Mesothelial cell of epicardium (in vitro differentiated cells): ENCODE measurements around the gene STAC. TPM values are rescaled to one million over a fixed set of nuclear protein-coding genes. Genes with fewer than 3 reads are reported as not detected.

Experiments used
- DNase-seq, 2 experiments: peaks; one replicate each; pipeline ENCODE4 v3.0.0; 2021; ENCODE audit warnings: low spot score in 2 of 2; ENCODE audit not compliant: unreplicated experiment in 2 of 2
- H3K27ac Mint-ChIP-seq: 2 replicates; pipeline ENCODE4 v1.8.0; 2021; ENCODE audit warnings: mixed read lengths
- H3K27me3 Mint-ChIP-seq: 2 replicates; pipeline ENCODE4 v1.8.0; 2021; ENCODE audit warnings: low read depth, mixed read lengths
- H3K36me3 Mint-ChIP-seq: 2 replicates; pipeline ENCODE4 v1.8.0; 2021; ENCODE audit warnings: mixed read lengths
- H3K4me1 Mint-ChIP-seq: 2 replicates; pipeline ENCODE4 v1.8.0; 2021; ENCODE audit warnings: mixed read lengths
- H3K4me3 Mint-ChIP-seq: 2 replicates; pipeline ENCODE4 v1.8.0; 2021; ENCODE audit warnings: mild to moderate bottlenecking, moderate library complexity, mixed read lengths
- H3K9me3 Mint-ChIP-seq: 2 replicates; pipeline ENCODE4 v1.8.0; 2021; ENCODE audit warnings: mixed read lengths
- CTCF ChIP-seq: fragments of 200-600 bp; sonication (generic); IDR thresholded peaks from one replicate; pipeline ENCODE4 v1.5.0; 2021; ENCODE audit warnings: antibody characterized with exemption; ENCODE audit not compliant: unreplicated experiment
- total RNA-seq: library from RNA; stranded (reverse); gene quantifications from 3 replicates; pipeline ENCODE4 v1.2.1, GENCODE V29; 2021

The STAC gene
- total RNA-seq, 1 donor from 2014 or later: 1.9 TPM

DNA sequence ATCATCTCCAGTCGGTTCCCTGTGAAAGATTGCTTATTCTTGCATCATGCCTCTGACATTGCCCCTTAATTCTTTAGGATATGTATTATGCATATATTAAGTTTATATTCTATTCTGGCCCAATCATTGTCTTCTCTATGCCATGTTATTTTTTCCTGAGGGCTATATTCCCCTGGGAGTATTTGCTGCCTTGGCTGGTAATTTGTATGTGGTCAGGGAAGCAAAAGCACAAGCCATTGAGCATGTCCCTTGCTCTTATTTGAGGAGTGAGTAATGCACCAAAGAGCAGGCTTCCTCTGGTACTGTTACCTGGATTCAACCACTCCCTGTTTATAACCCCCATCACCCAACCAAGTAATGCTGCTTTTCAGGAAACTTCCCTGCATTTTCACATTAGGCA, 36.3 kb downstream of the STAC start:
- no peak for TF ChIP-seq CTCF
- Mint-ChIP-seq H3K27ac (no peak overlapping the region), H3K4me1 (no peaks in the 10 kb centered on the region), H3K4me3 (no peak overlapping the region), H3K36me3 (no peaks in the 10 kb centered on the region), H3K27me3 (no peaks in the 10 kb centered on the region), H3K9me3 (peaks cover 22% of the 10 kb centered on the region)
- DNase-seq: no peak

GRCh38 chr3:36417237-36417636, 36.9 kb downstream of the STAC start:
- H3K27me3 Mint-ChIP-seq: no peaks in the 10 kb centered on the region
- no peak overlapping the region for H3K27ac Mint-ChIP-seq
- no peaks in the 10 kb centered on the region for H3K36me3 Mint-ChIP-seq
- H3K4me1 Mint-ChIP-seq: no peaks in the 10 kb centered on the region
- H3K9me3 Mint-ChIP-seq: peaks cover 22% of the 10 kb centered on the region
- DNase-seq: no peak
- H3K4me3 Mint-ChIP-seq: no peak overlapping the region
- no peak for TF ChIP-seq CTCF

DNA sequence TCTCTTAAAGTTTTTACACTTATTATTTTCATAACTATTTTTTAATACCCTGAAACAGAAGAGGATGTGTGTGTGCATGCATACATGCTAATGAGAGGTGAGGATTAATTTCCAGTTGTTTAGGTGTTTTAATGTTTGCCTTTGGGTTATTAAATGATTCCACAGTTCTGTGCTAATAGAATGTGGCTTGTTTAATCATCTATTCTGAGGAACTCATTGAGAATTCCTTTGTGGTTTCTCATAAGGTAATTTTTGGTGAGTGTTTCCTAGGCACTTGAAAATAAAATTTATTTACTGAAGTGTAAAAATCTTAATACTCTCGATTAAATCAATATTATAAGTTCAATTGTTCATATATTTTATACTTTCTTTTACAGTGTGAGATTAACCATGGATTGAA, 38.0 kb downstream of the STAC start:
- H3K4me3 Mint-ChIP-seq: no peak overlapping the region
- H3K27me3 Mint-ChIP-seq: no peaks in the 10 kb centered on the region
- no peaks in the 10 kb centered on the region for H3K4me1 Mint-ChIP-seq
- DNase-seq: no peak
- TF ChIP-seq CTCF: no peak
- H3K9me3 Mint-ChIP-seq: peaks cover 18% of the 10 kb centered on the region
- no peaks in the 10 kb centered on the region for H3K36me3 Mint-ChIP-seq
- H3K27ac Mint-ChIP-seq: no peak overlapping the region

- no peaks in the 10 kb centered on the region for H3K36me3 Mint-ChIP-seq
- DNase-seq: no peak
- H3K9me3 Mint-ChIP-seq: no peaks in the 10 kb centered on the region
- no peak overlapping the region for H3K27ac Mint-ChIP-seq
- no peak overlapping the region for H3K4me3 Mint-ChIP-seq
- TF ChIP-seq CTCF: no peak
- no peaks in the 10 kb centered on the region for H3K4me1 Mint-ChIP-seq
- H3K27me3 Mint-ChIP-seq: peaks cover 2% of the 10 kb centered on the region
Observed at GRCh38 chr3:36428445-36428844, 48.1 kb downstream of the STAC start.

GRCh38 chr3:36429986-36430485, 49.7 kb downstream of the STAC start:
- Mint-ChIP-seq H3K4me1 (no peaks in the 10 kb centered on the region), H3K9me3 (no peaks in the 10 kb centered on the region), H3K27me3 (peaks cover 2% of the 10 kb centered on the region), H3K27ac (no peak overlapping the region), H3K4me3 (no peak overlapping the region), H3K36me3 (no peaks in the 10 kb centered on the region)
- DNase-seq: no peak
- TF ChIP-seq CTCF: no peak

- Mint-ChIP-seq H3K27me3 (peaks cover 2% of the 10 kb centered on the region), H3K4me3 (no peak overlapping the region), H3K4me1 (no peaks in the 10 kb centered on the region), H3K9me3 (no peaks in the 10 kb centered on the region), H3K27ac (no peak overlapping the region), H3K36me3 (no peaks in the 10 kb centered on the region)
- TF ChIP-seq CTCF: no peak
- DNase-seq: no peak
Observed at GRCh38 chr3:36433511-36433910, 53.2 kb downstream of the STAC start.
